Activated T-cell treated with anti-CD3 and anti-CD28 coated beads for 48 hours (primary cell): Measurements from ENCODE around the gene DOK3.
"Not testable (repeated sequence)": the region's sequence is repeated elsewhere in the genome, so short reads cannot be mapped to it uniquely, and the experiment has no call there.

Experiments used
- DNase-seq: peaks from one replicate; pipeline ENCODE4 v3.0.0-alpha.2; 2020; ENCODE audit warnings: low read depth

Gene DOK3

GRCh38 chr5:177496727-177497291, 12.8 kb downstream of the DOK3 start:
- no peak for DNase-seq

GRCh38 chr5:177496070-177496726, 13.4 kb downstream of the DOK3 start:
- no peak for DNase-seq

GRCh38 chr5:177495243-177496060, 14.2 kb downstream of the DOK3 start:
- no peak for DNase-seq

GRCh38 chr5:177494346-177495195, 15.1 kb downstream of the DOK3 start:
- no peak for DNase-seq

GRCh38 chr5:177493795-177494345, 15.8 kb downstream of the DOK3 start:
- no peak for DNase-seq

- no peak for DNase-seq
These were observed 16.8 kb downstream of the DOK3 start for GRCh38 chr5:177492841-177493240.

- no peak for DNase-seq
These were observed 17.5 kb downstream of the DOK3 start for GRCh38 chr5:177491983-177492746.

GRCh38 chr5:177491429-177491945, 18.1 kb downstream of the DOK3 start:
- peak; percentile 52 for DNase-seq

- DNase-seq, result no peak
These were observed 18.6 kb downstream of the DOK3 start for GRCh38 chr5:177490992-177491391.

GRCh38 chr5:177490311-177490991, 19.2 kb downstream of the DOK3 start:
- no peak for DNase-seq

GRCh38 chr5:177489119-177489716, 20.4 kb downstream of the DOK3 start:
- no peak for DNase-seq

- DNase-seq, result no peak
These were observed 21.7 kb downstream of the DOK3 start for GRCh38 chr5:177487975-177488374.

- DNase-seq, result no peak
These were observed 22.5 kb downstream of the DOK3 start for GRCh38 chr5:177487144-177487543.

- no peak for DNase-seq
These were observed 23.4 kb downstream of the DOK3 start for GRCh38 chr5:177486256-177486655.

- DNase-seq, result not testable (repeated sequence)
These were observed 23.9 kb downstream of the DOK3 start for GRCh38 chr5:177485753-177486152.

- no peak for DNase-seq
These were observed 24.6 kb downstream of the DOK3 start for GRCh38 chr5:177484902-177485549.

GRCh38 chr5:177483994-177484901, 25.4 kb downstream of the DOK3 start:
- no peak for DNase-seq

GRCh38 chr5:177483042-177483441, 26.6 kb downstream of the DOK3 start:
- no peak for DNase-seq
